MM.1S (cell line): ENCODE results near the gene RHEB.

Experiments
- DNase-seq: peaks from one replicate; pipeline ENCODE4 v3.0.0-alpha.2; 2015
- H2AFZ ChIP-seq: fragments of 300-600 bp; sonication (generic); 2 replicates; pipeline ENCODE4 v1.6.0; 2016; ENCODE audit warnings: antibody characterized with exemption, low read length
- H3F3A ChIP-seq: fragments of 300-600 bp; sonication (generic); 2 replicates; pipeline ENCODE4 v1.6.1; 2016; ENCODE audit warnings: mild to moderate bottlenecking, antibody characterized with exemption, low read length, moderate library complexity, mixed read lengths; ENCODE audit not compliant: insufficient read depth
- H3K27ac ChIP-seq: fragments of 300-600 bp; sonication (generic); 2 replicates; pipeline ENCODE4 v1.5.1; 2016; ENCODE audit warnings: mild to moderate bottlenecking, low read length
- H3K27me3 ChIP-seq: fragments of 300-600 bp; sonication (generic); replicated peaks from 2 replicates; pipeline ENCODE4 v1.6.0; 2016; ENCODE audit warnings: low read length; ENCODE audit not compliant: insufficient read depth
- H3K36me3 ChIP-seq: fragments of 300-600 bp; sonication (generic); replicated peaks from 2 replicates; pipeline ENCODE4 v1.6.1; 2016; ENCODE audit warnings: mild to moderate bottlenecking, low read length, mixed read lengths; ENCODE audit not compliant: insufficient read depth
- H3K4me1 ChIP-seq: fragments of 300-600 bp; sonication (generic); 2 replicates; pipeline ENCODE4 v1.6.1; 2016; ENCODE audit warnings: low read length, mixed read lengths
- H3K4me2 ChIP-seq: fragments of 300-600 bp; sonication (generic); 2 replicates; pipeline ENCODE4 v1.6.0; 2016; ENCODE audit warnings: low read depth, low read length
- H3K4me3 ChIP-seq: fragments of 300-600 bp; sonication (generic); 2 replicates; pipeline ENCODE4 v1.5.1; 2016; ENCODE audit warnings: low read length, mixed read lengths
- H3K79me2 ChIP-seq: fragments of 300-600 bp; sonication (generic); 2 replicates; pipeline ENCODE4 v1.6.1; 2016; ENCODE audit warnings: mixed run types, low read length, mixed read lengths
- H3K9ac ChIP-seq: fragments of 300-600 bp; sonication (generic); 2 replicates; pipeline ENCODE4 v1.6.1; 2016; ENCODE audit warnings: low read length, mixed read lengths
- H3K9me2 ChIP-seq: fragments of 300-600 bp; sonication (generic); replicated peaks from 2 replicates; pipeline ENCODE4 v1.6.1; 2016; ENCODE audit warnings: mild to moderate bottlenecking, low read length, mixed read lengths; ENCODE audit not compliant: insufficient read depth
- H3K9me3 ChIP-seq: fragments of 300-600 bp; sonication (generic); replicated peaks from 2 replicates; pipeline ENCODE4 v1.6.1; 2016; ENCODE audit warnings: mild to moderate bottlenecking, low read length, mixed read lengths; ENCODE audit not compliant: insufficient read depth
- H4K20me1 ChIP-seq: fragments of 300-600 bp; sonication (generic); 2 replicates; pipeline ENCODE4 v1.6.1; 2016; ENCODE audit warnings: mild to moderate bottlenecking, low read length, moderate library complexity, mixed read lengths; ENCODE audit not compliant: insufficient read depth
- EZH2 ChIP-seq: fragments of 300-600 bp; sonication (generic); optimal IDR thresholded peaks from 2 replicates; pipeline ENCODE3; 2017; ENCODE audit warnings: low read depth, mild to moderate bottlenecking, antibody characterized with exemption, low read length, mixed read lengths
- EZH2phosphoT487 ChIP-seq: fragments of 300-600 bp; sonication (generic); IDR thresholded peaks from 2 replicates; pipeline ENCODE4 v1.6.1; 2018; ENCODE audit warnings: antibody characterized with exemption, low read length
- TF ChIP-seq, protein P1 (sequence below): fragments of 300-600 bp; sonication (generic); IDR thresholded peaks from 2 replicates; pipeline ENCODE4 v1.5.1; 2016; ENCODE audit warnings: antibody characterized with exemption, low read length, mixed read lengths

Gene RHEB

DNA sequence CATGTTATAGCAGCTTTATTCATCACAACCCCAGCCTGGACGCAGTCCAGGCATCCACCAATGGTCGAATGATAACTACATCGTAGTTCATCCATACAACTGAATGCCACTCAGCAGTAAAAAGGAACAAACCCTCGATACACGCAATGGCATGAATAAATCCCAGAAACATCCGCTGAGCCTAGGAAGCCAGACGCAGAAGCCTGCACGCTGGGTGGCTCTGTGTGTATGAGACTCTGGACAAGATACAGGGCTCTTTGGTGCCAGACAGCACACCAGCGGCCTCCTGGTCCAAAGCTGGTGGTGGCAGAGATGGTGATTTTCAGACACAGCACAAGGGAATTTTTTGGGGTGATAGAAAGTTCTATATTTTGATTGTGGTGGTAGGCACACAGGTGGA is 69.7 kb downstream of the RHEB start:
- H3K27ac ChIP-seq: no peak overlapping the region
- H3K4me3 ChIP-seq: no peak overlapping the region
- H4K20me1 ChIP-seq: no peaks in the 10 kb centered on the region
- 0 out of 2 replicates have a peak, but pooled peaks cover 11% of the 10 kb centered on the region for H3K27me3 ChIP-seq
- H3K36me3 ChIP-seq: no peaks in the 10 kb centered on the region
- H3K9ac ChIP-seq: no peak overlapping the region
- no peak for DNase-seq
- H3K9me2 ChIP-seq: no peaks in the 10 kb centered on the region
- H3K9me3 ChIP-seq: no peaks in the 10 kb centered on the region
- H3F3A ChIP-seq: no peaks in the 10 kb centered on the region
- no peaks in the 10 kb centered on the region for H3K4me1 ChIP-seq
- no peaks in the 10 kb centered on the region for H3K79me2 ChIP-seq
- no peak overlapping the region for H3K4me2 ChIP-seq
- H2AFZ ChIP-seq: no peak overlapping the region
- TF ChIP-seq EZH2: no peak
- TF ChIP-seq, protein P1, sequence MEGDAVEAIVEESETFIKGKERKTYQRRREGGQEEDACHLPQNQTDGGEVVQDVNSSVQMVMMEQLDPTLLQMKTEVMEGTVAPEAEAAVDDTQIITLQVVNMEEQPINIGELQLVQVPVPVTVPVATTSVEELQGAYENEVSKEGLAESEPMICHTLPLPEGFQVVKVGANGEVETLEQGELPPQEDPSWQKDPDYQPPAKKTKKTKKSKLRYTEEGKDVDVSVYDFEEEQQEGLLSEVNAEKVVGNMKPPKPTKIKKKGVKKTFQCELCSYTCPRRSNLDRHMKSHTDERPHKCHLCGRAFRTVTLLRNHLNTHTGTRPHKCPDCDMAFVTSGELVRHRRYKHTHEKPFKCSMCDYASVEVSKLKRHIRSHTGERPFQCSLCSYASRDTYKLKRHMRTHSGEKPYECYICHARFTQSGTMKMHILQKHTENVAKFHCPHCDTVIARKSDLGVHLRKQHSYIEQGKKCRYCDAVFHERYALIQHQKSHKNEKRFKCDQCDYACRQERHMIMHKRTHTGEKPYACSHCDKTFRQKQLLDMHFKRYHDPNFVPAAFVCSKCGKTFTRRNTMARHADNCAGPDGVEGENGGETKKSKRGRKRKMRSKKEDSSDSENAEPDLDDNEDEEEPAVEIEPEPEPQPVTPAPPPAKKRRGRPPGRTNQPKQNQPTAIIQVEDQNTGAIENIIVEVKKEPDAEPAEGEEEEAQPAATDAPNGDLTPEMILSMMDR: no peak
- no peak for TF ChIP-seq EZH2phosphoT487

DNA sequence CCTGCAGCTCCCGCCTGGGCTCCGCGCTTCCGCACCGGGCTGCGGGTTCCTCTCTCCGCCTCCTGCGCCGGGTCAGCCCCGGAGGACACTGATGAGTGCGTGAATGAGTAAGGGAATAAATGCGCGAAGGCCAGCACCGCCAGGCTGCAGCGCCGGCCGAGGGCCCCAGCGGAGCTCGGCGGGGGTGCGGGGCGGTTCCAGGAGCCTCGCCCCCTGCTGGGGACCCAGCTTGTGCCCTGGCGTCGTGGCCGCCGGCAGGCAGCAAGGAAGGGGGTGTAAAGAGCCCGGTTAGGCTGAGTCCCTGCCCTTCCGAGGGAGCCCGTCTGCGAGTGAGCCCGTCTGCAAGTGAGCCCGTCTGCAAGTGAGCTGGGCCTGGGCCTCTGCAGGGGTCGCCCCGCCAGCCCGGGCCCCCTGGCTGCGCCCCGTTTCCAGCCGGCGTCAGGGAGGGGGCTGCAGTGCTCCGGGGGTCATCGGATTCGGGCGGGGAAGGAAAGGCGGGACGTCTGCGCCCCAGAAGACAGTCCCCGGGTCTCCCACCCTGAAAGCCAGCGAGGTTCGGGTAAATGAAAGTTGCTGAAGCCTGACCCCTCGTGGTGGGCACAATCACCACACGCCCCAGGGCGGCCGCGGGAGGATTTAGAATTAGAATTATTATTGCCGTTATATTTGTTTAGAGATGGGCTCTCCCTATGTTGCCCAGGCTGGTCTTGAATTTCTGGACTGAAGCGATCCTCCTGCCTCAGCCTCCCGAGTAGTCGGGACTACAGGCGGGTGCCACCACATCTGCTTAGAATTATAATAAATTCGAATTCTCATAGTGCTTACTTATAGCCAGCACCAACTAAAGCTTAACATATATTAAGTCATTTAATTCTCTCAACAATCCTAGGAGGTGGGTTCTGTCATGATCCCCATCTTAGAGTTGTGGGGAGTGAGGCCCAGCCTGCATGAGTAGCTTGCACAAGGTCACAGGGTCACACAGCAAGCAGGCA is 71.1 kb downstream of the RHEB start:
- H3K79me2 ChIP-seq: no peaks in the 10 kb centered on the region
- no peaks in the 10 kb centered on the region for H3K9me3 ChIP-seq
- peak overlapping the region; percentile 63 for H3K4me3 ChIP-seq
- H2AFZ ChIP-seq: peak overlapping the region; percentile 95
- H3K27me3 ChIP-seq: 0 out of 2 replicates have a peak, but pooled peaks cover 11% of the 10 kb centered on the region
- no peaks in the 10 kb centered on the region for H3K36me3 ChIP-seq
- no peak for TF ChIP-seq EZH2phosphoT487
- TF ChIP-seq, protein P1: peak; percentile 83
- H3K4me1 ChIP-seq: no peaks in the 10 kb centered on the region
- H3K9me2 ChIP-seq: no peaks in the 10 kb centered on the region
- H3K4me2 ChIP-seq: peak overlapping the region; percentile 82
- peak; percentile 75 for DNase-seq
- no peak overlapping the region for H3K27ac ChIP-seq
- H3F3A ChIP-seq: no peaks in the 10 kb centered on the region
- no peaks in the 10 kb centered on the region for H4K20me1 ChIP-seq
- peak overlapping the region; percentile 41; the same call in 1 of the 2 replicates for H3K9ac ChIP-seq

DNA sequence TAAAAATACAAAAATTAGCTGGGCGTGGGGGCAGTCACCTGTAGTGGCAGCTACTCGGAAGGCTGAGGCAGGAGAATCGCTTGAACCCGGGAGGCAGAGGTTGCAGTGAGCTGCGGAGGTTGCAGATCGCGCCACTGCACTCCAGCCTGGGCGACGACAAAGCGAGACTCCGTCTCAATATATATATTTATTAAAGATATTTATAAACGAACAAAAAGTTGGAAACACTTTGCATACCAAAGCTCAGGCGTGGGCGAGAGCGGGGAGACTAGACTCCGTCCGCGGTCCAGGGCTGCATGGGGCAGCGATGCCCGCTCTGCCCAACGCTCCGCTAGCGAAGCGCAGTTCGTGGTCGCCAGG is 71.8 kb downstream of the RHEB start:
- Histone ChIP-seq H3K27ac (no peak overlapping the region), H3F3A (no peaks in the 10 kb centered on the region), H3K9me2 (no peaks in the 10 kb centered on the region), H3K4me3 (peak overlapping the region; percentile 63; the same call in 1 of the 2 replicates), H3K27me3 (0 out of 2 replicates have a peak, but pooled peaks cover 11% of the 10 kb centered on the region), H3K4me2 (peak overlapping the region; percentile 82; the same call in 1 of the 2 replicates), H3K9ac (no peak overlapping the region), H3K79me2 (no peaks in the 10 kb centered on the region), H3K4me1 (no peaks in the 10 kb centered on the region), H3K9me3 (no peaks in the 10 kb centered on the region), H2AFZ (peak overlapping the region; percentile 95; the same call in 1 of the 2 replicates), H3K36me3 (no peaks in the 10 kb centered on the region), H4K20me1 (no peaks in the 10 kb centered on the region)
- no peak for DNase-seq
- TF ChIP-seq EZH2 (no peak), EZH2phosphoT487 (no peak)
- TF ChIP-seq, protein P1: no peak
